ENCODE results near the gene PNRC1.

DNA sequence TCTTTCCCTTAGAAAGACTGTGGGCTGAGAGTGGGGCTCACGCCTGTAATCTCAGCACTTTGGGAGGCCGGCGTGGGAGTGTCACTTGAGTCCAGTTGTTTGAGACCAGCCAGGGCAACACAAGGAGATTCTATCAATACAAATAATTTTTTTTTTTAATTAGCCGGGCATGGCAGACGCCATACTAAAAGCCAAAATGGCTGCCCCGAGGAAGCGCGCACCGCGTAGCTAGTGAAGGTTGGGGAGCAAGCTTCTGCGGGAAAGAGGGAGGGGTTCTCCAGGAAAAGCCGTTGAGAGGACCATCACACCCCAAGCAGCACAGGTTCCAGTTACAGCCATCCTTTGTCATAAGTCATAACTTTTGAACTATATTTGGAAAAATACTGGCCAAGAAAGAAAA is 21.3 kb upstream of the PNRC1 start:
- TF ChIP-seq, protein P1, sequence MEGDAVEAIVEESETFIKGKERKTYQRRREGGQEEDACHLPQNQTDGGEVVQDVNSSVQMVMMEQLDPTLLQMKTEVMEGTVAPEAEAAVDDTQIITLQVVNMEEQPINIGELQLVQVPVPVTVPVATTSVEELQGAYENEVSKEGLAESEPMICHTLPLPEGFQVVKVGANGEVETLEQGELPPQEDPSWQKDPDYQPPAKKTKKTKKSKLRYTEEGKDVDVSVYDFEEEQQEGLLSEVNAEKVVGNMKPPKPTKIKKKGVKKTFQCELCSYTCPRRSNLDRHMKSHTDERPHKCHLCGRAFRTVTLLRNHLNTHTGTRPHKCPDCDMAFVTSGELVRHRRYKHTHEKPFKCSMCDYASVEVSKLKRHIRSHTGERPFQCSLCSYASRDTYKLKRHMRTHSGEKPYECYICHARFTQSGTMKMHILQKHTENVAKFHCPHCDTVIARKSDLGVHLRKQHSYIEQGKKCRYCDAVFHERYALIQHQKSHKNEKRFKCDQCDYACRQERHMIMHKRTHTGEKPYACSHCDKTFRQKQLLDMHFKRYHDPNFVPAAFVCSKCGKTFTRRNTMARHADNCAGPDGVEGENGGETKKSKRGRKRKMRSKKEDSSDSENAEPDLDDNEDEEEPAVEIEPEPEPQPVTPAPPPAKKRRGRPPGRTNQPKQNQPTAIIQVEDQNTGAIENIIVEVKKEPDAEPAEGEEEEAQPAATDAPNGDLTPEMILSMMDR (IDR thresholded peaks at IDR 0.05; ENCODE audit: insufficient read depth, low read length): no peak
- TF ChIP-seq, protein P2, sequence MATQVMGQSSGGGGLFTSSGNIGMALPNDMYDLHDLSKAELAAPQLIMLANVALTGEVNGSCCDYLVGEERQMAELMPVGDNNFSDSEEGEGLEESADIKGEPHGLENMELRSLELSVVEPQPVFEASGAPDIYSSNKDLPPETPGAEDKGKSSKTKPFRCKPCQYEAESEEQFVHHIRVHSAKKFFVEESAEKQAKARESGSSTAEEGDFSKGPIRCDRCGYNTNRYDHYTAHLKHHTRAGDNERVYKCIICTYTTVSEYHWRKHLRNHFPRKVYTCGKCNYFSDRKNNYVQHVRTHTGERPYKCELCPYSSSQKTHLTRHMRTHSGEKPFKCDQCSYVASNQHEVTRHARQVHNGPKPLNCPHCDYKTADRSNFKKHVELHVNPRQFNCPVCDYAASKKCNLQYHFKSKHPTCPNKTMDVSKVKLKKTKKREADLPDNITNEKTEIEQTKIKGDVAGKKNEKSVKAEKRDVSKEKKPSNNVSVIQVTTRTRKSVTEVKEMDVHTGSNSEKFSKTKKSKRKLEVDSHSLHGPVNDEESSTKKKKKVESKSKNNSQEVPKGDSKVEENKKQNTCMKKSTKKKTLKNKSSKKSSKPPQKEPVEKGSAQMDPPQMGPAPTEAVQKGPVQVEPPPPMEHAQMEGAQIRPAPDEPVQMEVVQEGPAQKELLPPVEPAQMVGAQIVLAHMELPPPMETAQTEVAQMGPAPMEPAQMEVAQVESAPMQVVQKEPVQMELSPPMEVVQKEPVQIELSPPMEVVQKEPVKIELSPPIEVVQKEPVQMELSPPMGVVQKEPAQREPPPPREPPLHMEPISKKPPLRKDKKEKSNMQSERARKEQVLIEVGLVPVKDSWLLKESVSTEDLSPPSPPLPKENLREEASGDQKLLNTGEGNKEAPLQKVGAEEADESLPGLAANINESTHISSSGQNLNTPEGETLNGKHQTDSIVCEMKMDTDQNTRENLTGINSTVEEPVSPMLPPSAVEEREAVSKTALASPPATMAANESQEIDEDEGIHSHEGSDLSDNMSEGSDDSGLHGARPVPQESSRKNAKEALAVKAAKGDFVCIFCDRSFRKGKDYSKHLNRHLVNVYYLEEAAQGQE (IDR thresholded peaks at IDR 0.05; ENCODE audit: insufficient replicate concordance, low read depth): no peak
- TF ChIP-seq POLR2AphosphoS5 (IDR thresholded peaks at IDR 0.05; ENCODE audit: low read depth): no peak
- no peak for TF ChIP-seq GABPA (IDR thresholded peaks at IDR 0.05; ENCODE audit: low read depth)
- no peak for TF ChIP-seq SPI1 (IDR thresholded peaks at IDR 0.05; ENCODE audit: borderline replicate concordance, low read depth)

All from HL-60 (cell line).